ENCODE results near the gene ANXA9. TPM values are rescaled to one million over a fixed set of nuclear protein-coding genes. Genes with fewer than 3 reads are reported as not detected.

ANXA9 gene
- total and polyA plus RNA-seq, 2 experiments from 2014 or later, result 1.4 to 2.2 TPM

DNA sequence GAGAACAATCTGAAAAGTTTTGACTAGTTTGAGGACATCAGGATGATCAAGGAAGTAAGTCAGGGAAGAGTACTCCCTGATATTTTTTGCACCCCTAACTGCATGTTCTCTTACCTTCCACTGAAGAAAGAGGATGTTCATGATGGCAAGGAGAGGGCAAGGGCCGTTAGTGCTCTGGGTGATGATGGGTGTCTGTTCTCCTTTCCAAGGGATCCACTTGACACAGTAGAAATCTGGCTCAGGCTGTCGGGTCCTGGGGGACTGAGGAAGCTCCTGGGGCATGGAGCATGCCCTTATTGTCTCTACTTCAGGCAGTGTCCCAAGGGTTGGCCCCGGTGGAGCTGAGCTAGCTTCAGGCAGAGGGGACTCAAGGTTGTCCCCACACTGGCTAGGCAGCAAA, 20.0 kb downstream of the ANXA9 start:
- Histone ChIP-seq H3K4me1 (ENCODE audit: insufficient read depth) (peaks cover 17% of the 10 kb centered on the region), H3K36me3 (ENCODE audit: insufficient read depth) (no peaks in the 10 kb centered on the region), H3K9me2 (ENCODE audit: insufficient read depth) (no peaks in the 10 kb centered on the region), H3K79me2 (replicated peaks; ENCODE audit: insufficient read depth) (no peaks in the 10 kb centered on the region), H3F3A (replicated peaks; ENCODE audit: low read depth) (peaks cover 4% of the 10 kb centered on the region; the same call in 1 of the 2 replicates), H3K27me3 (ENCODE audit: insufficient read depth) (no peaks in the 10 kb centered on the region), H3K27ac (ENCODE audit: low read depth) (no peak overlapping the region), H4K20me1 (replicated peaks; ENCODE audit: insufficient read depth) (no peaks in the 10 kb centered on the region), H3K4me2 (no peak overlapping the region), H3K4me3 (no peak overlapping the region), H2AFZ (no peak overlapping the region)
- Mint-ChIP-seq H3K9me3 (no peaks in the 10 kb centered on the region), H3K27me3 (ENCODE audit: insufficient read depth, low read depth, poor library complexity) (peaks cover 23% of the 10 kb centered on the region), H3K4me3 (no peak overlapping the region; the same call in 2 of the 3 replicates), H3K36me3 (ENCODE audit: low read depth) (peaks cover 5% of the 10 kb centered on the region; the same call in 2 of the 3 replicates), H3K4me1 (peaks cover 23% of the 10 kb centered on the region), H3K27ac (no peak overlapping the region)
- ATAC-seq (no peak), DNase-seq (ENCODE audit: low spot score) (no peak)
- TF ChIP-seq, protein P1, sequence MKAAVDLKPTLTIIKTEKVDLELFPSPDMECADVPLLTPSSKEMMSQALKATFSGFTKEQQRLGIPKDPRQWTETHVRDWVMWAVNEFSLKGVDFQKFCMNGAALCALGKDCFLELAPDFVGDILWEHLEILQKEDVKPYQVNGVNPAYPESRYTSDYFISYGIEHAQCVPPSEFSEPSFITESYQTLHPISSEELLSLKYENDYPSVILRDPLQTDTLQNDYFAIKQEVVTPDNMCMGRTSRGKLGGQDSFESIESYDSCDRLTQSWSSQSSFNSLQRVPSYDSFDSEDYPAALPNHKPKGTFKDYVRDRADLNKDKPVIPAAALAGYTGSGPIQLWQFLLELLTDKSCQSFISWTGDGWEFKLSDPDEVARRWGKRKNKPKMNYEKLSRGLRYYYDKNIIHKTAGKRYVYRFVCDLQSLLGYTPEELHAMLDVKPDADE (IDR thresholded peaks at IDR 0.05), result no peak
- TF ChIP-seq STAT1 (IDR thresholded peaks at IDR 0.05; ENCODE audit: unreplicated experiment) (no peak), JUNB (IDR thresholded peaks at IDR 0.05; ENCODE audit: unreplicated experiment) (no peak), EZH2 (IDR thresholded peaks at IDR 0.05; ENCODE audit: low read depth, unreplicated experiment) (no peak), POLR2AphosphoS5 (IDR thresholded peaks at IDR 0.05; ENCODE audit: low read depth) (no peak), ZNF114 (CRISPR knock-in tag; IDR thresholded peaks at IDR 0.05) (no peak)
- TF ChIP-seq, protein P2, sequence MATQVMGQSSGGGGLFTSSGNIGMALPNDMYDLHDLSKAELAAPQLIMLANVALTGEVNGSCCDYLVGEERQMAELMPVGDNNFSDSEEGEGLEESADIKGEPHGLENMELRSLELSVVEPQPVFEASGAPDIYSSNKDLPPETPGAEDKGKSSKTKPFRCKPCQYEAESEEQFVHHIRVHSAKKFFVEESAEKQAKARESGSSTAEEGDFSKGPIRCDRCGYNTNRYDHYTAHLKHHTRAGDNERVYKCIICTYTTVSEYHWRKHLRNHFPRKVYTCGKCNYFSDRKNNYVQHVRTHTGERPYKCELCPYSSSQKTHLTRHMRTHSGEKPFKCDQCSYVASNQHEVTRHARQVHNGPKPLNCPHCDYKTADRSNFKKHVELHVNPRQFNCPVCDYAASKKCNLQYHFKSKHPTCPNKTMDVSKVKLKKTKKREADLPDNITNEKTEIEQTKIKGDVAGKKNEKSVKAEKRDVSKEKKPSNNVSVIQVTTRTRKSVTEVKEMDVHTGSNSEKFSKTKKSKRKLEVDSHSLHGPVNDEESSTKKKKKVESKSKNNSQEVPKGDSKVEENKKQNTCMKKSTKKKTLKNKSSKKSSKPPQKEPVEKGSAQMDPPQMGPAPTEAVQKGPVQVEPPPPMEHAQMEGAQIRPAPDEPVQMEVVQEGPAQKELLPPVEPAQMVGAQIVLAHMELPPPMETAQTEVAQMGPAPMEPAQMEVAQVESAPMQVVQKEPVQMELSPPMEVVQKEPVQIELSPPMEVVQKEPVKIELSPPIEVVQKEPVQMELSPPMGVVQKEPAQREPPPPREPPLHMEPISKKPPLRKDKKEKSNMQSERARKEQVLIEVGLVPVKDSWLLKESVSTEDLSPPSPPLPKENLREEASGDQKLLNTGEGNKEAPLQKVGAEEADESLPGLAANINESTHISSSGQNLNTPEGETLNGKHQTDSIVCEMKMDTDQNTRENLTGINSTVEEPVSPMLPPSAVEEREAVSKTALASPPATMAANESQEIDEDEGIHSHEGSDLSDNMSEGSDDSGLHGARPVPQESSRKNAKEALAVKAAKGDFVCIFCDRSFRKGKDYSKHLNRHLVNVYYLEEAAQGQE (IDR thresholded peaks at IDR 0.05; ENCODE audit: unreplicated experiment), result no peak
- TF ChIP-seq, protein P3, sequence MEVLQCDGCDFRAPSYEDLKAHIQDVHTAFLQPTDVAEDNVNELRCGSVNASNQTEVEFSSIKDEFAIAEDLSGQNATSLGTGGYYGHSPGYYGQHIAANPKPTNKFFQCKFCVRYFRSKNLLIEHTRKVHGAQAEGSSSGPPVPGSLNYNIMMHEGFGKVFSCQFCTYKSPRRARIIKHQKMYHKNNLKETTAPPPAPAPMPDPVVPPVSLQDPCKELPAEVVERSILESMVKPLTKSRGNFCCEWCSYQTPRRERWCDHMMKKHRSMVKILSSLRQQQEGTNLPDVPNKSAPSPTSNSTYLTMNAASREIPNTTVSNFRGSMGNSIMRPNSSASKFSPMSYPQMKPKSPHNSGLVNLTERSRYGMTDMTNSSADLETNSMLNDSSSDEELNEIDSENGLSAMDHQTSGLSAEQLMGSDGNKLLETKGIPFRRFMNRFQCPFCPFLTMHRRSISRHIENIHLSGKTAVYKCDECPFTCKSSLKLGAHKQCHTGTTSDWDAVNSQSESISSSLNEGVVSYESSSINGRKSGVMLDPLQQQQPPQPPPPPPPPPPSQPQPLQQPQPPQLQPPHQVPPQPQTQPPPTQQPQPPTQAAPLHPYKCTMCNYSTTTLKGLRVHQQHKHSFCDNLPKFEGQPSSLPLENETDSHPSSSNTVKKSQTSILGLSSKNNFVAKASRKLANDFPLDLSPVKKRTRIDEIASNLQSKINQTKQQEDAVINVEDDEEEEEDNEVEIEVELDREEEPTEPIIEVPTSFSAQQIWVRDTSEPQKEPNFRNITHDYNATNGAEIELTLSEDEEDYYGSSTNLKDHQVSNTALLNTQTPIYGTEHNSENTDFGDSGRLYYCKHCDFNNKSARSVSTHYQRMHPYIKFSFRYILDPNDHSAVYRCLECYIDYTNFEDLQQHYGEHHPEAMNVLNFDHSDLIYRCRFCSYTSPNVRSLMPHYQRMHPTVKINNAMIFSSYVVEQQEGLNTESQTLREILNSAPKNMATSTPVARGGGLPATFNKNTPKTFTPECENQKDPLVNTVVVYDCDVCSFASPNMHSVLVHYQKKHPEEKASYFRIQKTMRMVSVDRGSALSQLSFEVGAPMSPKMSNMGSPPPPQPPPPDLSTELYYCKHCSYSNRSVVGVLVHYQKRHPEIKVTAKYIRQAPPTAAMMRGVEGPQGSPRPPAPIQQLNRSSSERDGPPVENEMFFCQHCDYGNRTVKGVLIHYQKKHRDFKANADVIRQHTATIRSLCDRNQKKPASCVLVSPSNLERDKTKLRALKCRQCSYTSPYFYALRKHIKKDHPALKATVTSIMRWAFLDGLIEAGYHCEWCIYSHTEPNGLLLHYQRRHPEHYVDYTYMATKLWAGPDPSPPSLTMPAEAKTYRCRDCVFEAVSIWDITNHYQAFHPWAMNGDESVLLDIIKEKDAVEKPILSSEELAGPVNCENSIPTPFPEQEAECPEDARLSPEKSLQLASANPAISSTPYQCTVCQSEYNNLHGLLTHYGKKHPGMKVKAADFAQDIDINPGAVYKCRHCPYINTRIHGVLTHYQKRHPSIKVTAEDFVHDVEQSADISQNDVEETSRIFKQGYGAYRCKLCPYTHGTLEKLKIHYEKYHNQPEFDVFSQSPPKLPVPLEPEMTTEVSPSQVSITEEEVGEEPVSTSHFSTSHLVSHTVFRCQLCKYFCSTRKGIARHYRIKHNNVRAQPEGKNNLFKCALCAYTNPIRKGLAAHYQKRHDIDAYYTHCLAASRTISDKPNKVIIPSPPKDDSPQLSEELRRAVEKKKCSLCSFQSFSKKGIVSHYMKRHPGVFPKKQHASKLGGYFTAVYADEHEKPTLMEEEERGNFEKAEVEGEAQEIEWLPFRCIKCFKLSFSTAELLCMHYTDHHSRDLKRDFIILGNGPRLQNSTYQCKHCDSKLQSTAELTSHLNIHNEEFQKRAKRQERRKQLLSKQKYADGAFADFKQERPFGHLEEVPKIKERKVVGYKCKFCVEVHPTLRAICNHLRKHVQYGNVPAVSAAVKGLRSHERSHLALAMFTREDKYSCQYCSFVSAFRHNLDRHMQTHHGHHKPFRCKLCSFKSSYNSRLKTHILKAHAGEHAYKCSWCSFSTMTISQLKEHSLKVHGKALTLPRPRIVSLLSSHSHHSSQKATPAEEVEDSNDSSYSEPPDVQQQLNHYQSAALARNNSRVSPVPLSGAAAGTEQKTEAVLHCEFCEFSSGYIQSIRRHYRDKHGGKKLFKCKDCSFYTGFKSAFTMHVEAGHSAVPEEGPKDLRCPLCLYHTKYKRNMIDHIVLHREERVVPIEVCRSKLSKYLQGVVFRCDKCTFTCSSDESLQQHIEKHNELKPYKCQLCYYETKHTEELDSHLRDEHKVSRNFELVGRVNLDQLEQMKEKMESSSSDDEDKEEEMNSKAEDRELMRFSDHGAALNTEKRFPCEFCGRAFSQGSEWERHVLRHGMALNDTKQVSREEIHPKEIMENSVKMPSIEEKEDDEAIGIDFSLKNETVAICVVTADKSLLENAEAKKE (CRISPR knock-in tag; IDR thresholded peaks at IDR 0.05), result no peak
